Left lung (tissue), 10 donors: Measurements from ENCODE around the gene NSD2. TPM values are rescaled to one million over a fixed set of nuclear protein-coding genes. Genes with fewer than 3 reads are reported as not detected.

ENCODE experiments used
- ATAC-seq: fragments of 200-7000 bp; cut with Tn5 transposase; one replicate; pipeline ENCODE4 v1.9.1; 2020; ENCODE audit warnings: moderate library complexity
- DNase-seq, 4 donors: peaks; one replicate each; pipeline ENCODE4 v3.0.0-alpha.2; 2013 to 2020
- H3K27ac ChIP-seq, 2 donors: fragments of 200-600 bp; sonication (generic) in 1 of 2; one replicate each; pipeline versions ENCODE4 v1.5.0 to v1.8.0; 2020 to 2021
- H3K27me3 ChIP-seq, 2 donors: fragments of 200-600 bp; sonication (generic) in 1 of 2; one replicate each; pipeline versions ENCODE4 v1.5.0 to v1.8.0; 2020 to 2021
- H3K36me3 ChIP-seq, 2 donors: fragments of 200-600 bp; sonication (generic) in 1 of 2; one replicate each; pipeline versions ENCODE4 v1.5.0 to v1.8.0; 2020 to 2021
- H3K4me1 ChIP-seq, 2 donors: fragments of 200-600 bp; one replicate each; pipeline ENCODE4 v1.8.0; 2021
- H3K4me3 ChIP-seq, 2 donors: fragments of 200-600 bp; sonication (generic) in 1 of 2; one replicate each; pipeline versions ENCODE4 v1.5.0 to v1.8.0; 2020 to 2021; ENCODE audit warnings: mild to moderate bottlenecking in 1 of 2
- H3K9me3 ChIP-seq, 2 donors: fragments of 200-600 bp; sonication (generic) in 1 of 2; one replicate each; pipeline versions ENCODE4 v1.5.0 to v1.8.0; 2020 to 2021
- CTCF ChIP-seq, 2 donors: fragments of 200-600 bp; sonication (generic) in 1 of 2; IDR thresholded peaks; one replicate each; pipeline versions ENCODE4 v1.5.0 to v1.8.0; 2021; ENCODE audit warnings: antibody characterized with exemption in 2 of 2
- intact Hi-C, 2 donors: fragments of 100-400 bp; cut with DNase I; formaldehyde crosslinking; loops; one replicate each; pipeline versions ENCODE4 v1.11.2 to v1.14.2; 2022
- polyA plus RNA-seq, 6 donors: library from polyadenylated mRNA; unstranded; fragments of 120-200 nt; gene quantifications; one replicate each; pipeline ENCODE4 v1.2.1, GENCODE V29; 2013; ENCODE audit not compliant: insufficient read length in 6 of 6
- total RNA-seq, 2 donors: library from RNA; stranded (reverse); fragmentation: NEBNext Ultra II Directional; extraction: Animal tissue kit (Norgen Biotek cat#: 25700); gene quantifications; one replicate each; pipeline ENCODE4 v1.2.1, GENCODE V29; 2021
- donor health status: DM: no; HTN: yes; CAD: no.
- donor health status: DM: no; HTN: no; CAD: no.

The NSD2 gene
- total and polyA plus RNA-seq, 8 donors: 53.6 to 93.8 (median 80.0) TPM

DNA sequence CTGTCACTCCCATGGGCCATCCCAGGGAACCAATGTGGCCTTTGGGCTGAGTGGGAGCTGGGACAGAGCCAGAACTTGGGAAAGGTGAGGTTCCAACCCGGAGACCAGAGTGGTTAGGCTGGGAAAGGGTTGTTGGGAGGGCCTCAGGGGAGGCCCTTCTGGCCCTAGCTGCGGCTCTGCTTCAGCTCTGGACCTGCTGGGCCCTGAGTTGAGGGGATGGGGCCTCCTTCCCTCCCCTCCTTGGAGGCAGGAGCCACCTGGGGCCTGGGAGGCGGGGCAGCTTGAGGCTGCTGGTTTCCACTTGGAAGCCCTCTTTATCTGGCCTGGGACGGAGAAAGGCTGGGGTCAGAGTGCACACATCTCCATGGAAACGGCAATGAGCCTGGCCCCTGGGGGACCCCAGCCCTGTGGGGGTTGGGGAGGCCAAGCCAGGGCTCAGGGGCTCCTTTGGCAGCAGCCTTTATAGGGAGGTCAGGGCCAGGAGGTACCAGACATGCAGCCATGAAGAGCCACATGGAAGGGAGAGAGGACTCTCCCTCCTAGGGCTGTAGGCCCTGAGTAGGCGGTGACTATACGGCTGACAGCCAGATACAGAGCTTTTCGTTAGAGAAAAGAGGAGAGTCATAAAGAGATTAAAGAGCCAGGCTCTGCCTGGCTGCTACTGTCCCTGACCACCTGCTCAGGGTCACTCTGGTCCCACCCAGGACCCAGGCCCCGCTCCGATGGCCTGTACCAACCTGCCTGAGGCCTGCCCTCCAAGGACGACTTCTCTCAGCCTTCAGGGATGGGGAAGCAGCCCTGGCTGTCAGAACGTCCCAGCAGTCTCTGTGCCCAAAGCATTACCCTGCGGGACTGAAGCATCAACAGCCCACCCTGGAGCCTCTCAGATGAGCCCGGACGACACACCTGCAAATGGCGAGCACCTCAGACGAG lies 6.9 kb upstream of the NSD2 start:
- H3K27me3 ChIP-seq: peaks cover 0 to 50% of the 10 kb centered on the region in 2 donors
- intact Hi-C loops: no loop called here
- no peak for DNase-seq
- H3K27ac ChIP-seq: no peak overlapping the region
- no peaks in the 10 kb centered on the region for H3K9me3 ChIP-seq
- TF ChIP-seq CTCF (IDR thresholded peaks at IDR 0.05): no peak
- peaks cover 0 to 12% of the 10 kb centered on the region in 2 donors for H3K4me1 ChIP-seq
- H3K36me3 ChIP-seq: no peaks in the 10 kb centered on the region
- no peak for ATAC-seq
- no peak overlapping the region for H3K4me3 ChIP-seq

- H3K9me3 ChIP-seq: no peaks in the 10 kb centered on the region
- intact Hi-C loops: no loop called here
- peaks cover 0 to 20% of the 10 kb centered on the region in 2 donors for H3K4me1 ChIP-seq
- TF ChIP-seq CTCF (IDR thresholded peaks at IDR 0.05): no peak
- DNase-seq: no peak
- H3K27me3 ChIP-seq: peaks cover 0 to 50% of the 10 kb centered on the region in 2 donors
- no peak for ATAC-seq
- no peak overlapping the region for H3K4me3 ChIP-seq
- H3K27ac ChIP-seq: no peak overlapping the region
- no peaks in the 10 kb centered on the region for H3K36me3 ChIP-seq
These were observed 5.0 kb upstream of the NSD2 start for GRCh38 chr4:1866189-1866661.

DNA sequence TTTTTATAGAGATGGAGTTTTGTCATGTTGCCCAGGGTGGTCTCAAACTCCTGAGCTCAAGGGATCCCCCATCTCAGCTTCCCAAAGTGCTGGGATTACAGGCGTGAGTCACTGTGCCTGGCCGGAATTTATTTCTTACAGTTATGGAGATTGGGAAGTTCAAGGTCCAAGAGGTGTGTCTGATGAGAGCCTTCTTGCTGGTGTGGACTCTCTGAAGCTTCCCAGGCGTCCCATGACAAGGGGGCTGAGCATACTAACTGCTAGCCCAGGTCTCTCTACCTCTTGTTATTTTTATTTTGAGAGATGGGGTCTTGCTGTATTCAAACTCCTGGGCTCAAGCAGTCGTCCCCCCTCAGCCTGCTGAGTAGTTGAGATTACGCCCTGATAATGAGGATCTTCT lies 2.9 kb upstream of the NSD2 start:
- intact Hi-C loops: no loop called here

DNA sequence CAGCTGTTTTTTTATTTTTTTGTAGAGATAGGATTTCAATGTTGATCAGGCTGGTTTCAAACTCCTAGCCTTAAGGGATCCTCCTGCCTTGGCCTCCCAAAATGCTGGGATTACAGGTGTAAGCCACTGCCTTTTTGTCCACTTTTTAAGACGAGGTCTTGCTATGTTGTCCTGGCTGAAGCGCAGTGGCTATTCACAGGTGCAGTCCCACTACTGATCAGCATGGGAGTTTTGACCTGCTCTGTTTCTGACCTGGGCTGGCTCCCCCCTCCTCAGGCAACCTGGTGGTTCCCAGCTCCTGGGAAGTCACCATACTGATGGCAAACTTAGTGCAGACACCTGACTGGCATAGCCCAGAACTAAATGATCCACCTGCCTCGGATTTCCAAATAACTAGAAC lies 2.3 kb upstream of the NSD2 start:
- DNase-seq (no peak), ATAC-seq (no peak)
- peaks cover 11 to 23% of the 10 kb centered on the region in 2 donors for H3K4me1 ChIP-seq
- TF ChIP-seq CTCF (IDR thresholded peaks at IDR 0.05): no peak
- no peaks in the 10 kb centered on the region for H3K36me3 ChIP-seq
- H3K27ac ChIP-seq: no peak overlapping the region
- no peaks in the 10 kb centered on the region for H3K9me3 ChIP-seq
- intact Hi-C loops: no loop called here
- no peak overlapping the region for H3K4me3 ChIP-seq
- H3K27me3 ChIP-seq: peaks cover 0 to 25% of the 10 kb centered on the region in 2 donors

More for the DNA sequence above, 2.9 kb upstream of the NSD2 start:
- H3K36me3 ChIP-seq: no peaks in the 10 kb centered on the region
- peaks cover 7 to 17% of the 10 kb centered on the region in 2 donors for H3K4me1 ChIP-seq
- DNase-seq: no peak
- H3K4me3 ChIP-seq: no peak overlapping the region
- H3K9me3 ChIP-seq: no peaks in the 10 kb centered on the region
- no peak overlapping the region for H3K27ac ChIP-seq
- no peak for ATAC-seq
- peaks cover 0 to 32% of the 10 kb centered on the region in 2 donors for H3K27me3 ChIP-seq
- TF ChIP-seq CTCF (IDR thresholded peaks at IDR 0.05): no peak
